ENCODE results near the gene CLIC1.
A peak's percentile ranks its signal among the peaks of the same experiment; 100 is the strongest.

Gene CLIC1

GRCh38 chr6:31768363-31769257, 32.3 kb upstream of the CLIC1 start:
- no peak for DNase-seq

DNA sequence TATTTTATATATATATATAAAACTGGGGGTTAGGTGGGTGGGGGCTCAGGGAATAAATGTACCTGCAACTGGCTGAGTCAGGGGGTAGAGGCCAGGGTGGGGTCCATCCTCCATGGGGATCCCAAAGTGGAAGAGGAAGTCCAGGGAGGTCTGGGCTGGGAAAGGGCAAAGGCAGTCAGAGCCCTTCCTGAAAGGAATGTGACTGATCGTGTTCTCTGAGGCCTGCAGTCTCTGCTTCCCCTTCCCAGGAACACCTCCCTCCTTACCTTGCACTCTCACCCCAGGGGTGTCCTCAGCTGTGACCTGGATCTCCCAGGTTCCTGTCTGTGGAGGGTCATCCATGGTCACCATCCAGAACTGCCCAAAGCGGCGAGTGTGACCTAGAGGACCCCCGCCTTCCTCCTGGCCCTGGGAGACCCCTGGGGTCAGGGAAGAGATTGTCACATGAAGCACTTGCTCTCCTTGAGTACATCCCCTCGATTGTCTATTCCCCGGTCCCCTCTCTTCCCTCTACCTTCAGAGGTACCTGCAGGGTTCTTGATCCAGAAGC, 30.8 kb upstream of the CLIC1 start:
- DNase-seq = no peak

- no peak for DNase-seq
These were observed 29.8 kb upstream of the CLIC1 start for GRCh38 chr6:31765910-31766794.

- DNase-seq = no peak
These were observed 29.2 kb upstream of the CLIC1 start for GRCh38 chr6:31765559-31765909.

GRCh38 chr6:31764198-31764597, 27.9 kb upstream of the CLIC1 start:
- DNase-seq = no peak

DNA sequence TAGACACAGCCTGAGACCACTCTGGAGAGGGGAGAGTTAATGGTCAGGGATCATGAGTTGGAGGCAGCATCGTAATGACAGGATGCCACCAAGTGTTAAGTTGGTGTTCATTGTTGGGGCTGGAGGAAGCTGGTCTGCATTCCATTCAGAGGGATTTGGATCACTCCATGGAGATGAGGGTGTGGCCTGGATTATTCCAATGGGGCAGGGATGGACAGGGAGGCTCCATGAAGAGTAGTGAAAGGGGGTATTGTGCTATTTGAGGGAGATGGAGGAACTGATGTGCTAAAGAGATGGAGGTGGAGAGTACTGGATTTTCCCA, 27.2 kb upstream of the CLIC1 start:
- DNase-seq = no peak

- no peak for DNase-seq
These were observed 26.7 kb upstream of the CLIC1 start for GRCh38 chr6:31762878-31763618.

- DNase-seq = no peak
These were observed 26.0 kb upstream of the CLIC1 start, which contains the start of gene SAPCD1 for GRCh38 chr6:31762356-31762755. Gene SAPCD1 (plus strand): TSS chr6:31762656. CDS start chr6:31763055, 399 bp downstream.

DNA sequence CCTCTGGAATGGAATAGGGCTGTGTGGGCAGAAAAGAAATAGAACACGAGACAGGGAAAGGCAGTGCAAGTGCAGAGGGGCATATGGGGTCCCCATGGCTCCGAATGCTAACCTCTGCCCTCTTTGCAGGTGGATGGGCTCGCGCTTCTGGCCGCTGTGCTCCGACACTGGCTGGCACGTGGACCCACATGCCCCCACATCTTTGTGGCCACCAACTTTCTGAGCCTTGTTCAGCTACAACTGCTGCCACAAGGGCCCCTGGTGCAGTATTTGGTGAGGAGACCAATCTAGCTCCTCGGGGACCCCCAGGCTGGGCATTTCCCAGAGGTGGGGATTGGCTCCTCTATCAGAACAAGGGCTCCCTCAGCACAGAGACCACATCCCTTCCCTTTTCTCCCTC, 25.0 kb upstream of the CLIC1 start:
- no peak for DNase-seq

DNA sequence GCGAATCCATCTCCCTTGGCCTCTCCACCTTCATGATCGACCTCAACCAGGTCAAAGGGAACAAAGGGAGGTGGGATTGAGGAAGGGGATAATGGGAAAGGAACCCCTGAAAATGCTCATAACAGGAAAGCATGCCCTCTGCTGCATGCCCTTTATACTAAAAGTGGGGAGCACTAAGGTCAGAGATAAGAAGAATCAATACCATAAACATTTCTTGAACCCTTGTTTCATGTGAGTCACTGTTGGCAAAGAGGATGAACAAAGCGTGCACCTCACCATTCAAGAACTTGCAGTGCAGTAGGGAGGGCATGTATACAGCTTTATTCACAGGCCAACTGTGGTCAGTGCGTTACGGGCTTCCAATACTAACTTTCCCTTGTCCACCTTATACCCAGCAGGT, 24.5 kb upstream of the CLIC1 start:
- DNase-seq = no peak

GRCh38 chr6:31758281-31758680, 22.0 kb upstream of the CLIC1 start:
- no peak for DNase-seq

DNA sequence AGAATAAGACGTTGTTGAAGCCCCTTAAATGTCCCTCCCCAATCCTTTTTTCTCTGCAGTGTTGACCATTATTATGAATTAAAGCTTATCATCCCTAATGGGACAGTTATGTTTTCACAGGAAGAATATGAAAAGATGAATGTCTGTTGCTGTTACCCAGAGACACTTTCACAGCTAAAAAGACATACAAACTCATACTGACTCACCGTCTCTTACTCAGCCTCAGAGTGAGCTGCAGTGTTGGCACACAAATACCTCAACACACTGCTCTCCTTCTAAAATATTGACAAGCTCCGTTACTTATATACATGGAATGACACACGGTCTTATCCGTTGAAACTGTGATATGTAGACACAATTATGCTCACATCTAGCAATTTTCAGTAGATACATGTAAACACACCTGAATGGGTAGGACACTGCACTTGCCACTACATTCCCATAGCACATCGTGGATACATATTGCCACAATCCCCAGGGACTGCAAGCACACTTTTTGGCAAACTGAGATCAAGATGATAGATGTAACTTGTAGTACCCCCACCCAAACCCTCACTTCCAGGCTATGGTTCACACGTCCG, 16.5 kb upstream of the CLIC1 start:
- no peak for DNase-seq

GRCh38 chr6:31750411-31751022, 14.2 kb upstream of the CLIC1 start:
- DNase-seq = no peak

DNA sequence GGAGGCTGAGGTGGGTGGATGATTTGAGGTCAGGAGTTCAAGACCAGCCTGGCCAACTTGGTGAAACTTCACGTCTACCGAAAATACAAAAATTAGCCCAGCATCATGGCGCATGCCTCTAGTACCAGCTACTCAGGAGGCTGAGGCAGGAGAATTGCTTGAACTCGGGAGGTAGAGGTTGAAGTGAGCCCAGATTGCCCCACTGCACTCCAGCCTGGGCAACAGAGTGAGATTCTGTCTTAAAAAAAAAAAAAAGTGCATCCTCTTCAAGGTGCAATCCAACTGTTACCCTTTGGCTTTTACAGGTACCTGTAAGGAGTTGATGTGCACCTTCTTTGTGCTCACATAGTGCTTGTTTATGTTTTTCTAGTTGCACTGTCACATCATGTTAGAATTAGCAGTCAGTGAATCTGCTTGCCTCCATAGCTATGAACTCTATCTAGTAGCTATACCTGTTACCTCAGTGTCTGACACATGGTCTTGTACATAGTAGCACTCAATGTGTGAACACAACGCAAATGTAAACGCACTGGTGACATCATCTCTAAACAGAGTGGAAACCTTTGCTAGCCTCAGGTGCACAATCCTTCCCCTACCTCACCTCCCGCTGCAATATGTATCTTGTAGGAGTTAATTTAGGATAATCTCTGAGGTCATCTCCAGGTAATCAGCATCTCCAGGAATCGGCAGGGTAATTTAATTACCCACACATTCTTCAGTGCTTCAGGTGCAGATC, 13.1 kb upstream of the CLIC1 start:
- no peak for DNase-seq

GRCh38 chr6:31744422-31744821, 8.1 kb upstream of the CLIC1 start:
- DNase-seq = no peak

DNA sequence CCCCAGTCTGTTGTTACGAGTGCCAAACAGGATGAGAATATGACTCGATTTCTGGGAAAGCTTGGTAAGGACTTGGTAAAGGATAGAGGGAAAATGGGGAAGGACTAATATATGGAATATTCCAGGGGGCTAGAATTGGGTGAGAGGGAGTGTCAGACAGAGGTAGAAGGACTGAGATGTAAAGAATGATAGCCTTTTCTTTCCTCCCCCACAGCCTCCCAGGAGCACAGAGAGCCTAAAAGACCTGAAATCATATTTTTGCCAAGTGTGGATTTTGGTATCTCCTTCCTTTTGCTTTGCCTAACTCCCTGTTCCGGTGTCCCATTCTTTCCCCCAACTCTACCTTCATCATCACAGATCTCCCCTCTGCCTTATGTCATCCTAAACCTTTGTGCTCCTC, 6.6 kb upstream of the CLIC1 start:
- DNase-seq = no peak

- no peak for DNase-seq
These were observed 5.5 kb upstream of the CLIC1 start for GRCh38 chr6:31741815-31742214.

GRCh38 chr6:31740397-31741223, 4.3 kb upstream of the CLIC1 start:
- no peak for DNase-seq

- peak; percentile 91 for DNase-seq
These were observed 3.5 kb upstream of the CLIC1 start, which contains the start of gene MSH5 for GRCh38 chr6:31739639-31740396. Gene MSH5 (plus strand): TSS chr6:31740005. CDS start chr6:31740467, 462 bp downstream.

Measured in effector CD8-positive, alpha-beta T cell (primary cell).